ENCODE data around the gene BLOC1S6. TPM values are rescaled to one million over a fixed set of nuclear protein-coding genes. Genes with fewer than 3 reads are reported as not detected.

BLOC1S6 gene
- total RNA-seq, 4 donors from 2014 or later = 18.3 to 61.1 (median 32.0) TPM

GRCh38 chr15:45630917-45631691 lies 43.9 kb downstream of the BLOC1S6 start:
- H3K36me3 ChIP-seq = no peaks in the 10 kb centered on the region
- no peak for TF ChIP-seq CTCF (IDR thresholded peaks at IDR 0.05)
- TF ChIP-seq POLR2A (IDR thresholded peaks at IDR 0.05) = no peak
- H3K27me3 ChIP-seq = no peaks in the 10 kb centered on the region
- peak in 1 of 3 donors; percentile 62 for DNase-seq
- H3K4me1 ChIP-seq = peaks cover 0 to 15% (median 0%) of the 10 kb centered on the region in 4 donors
- H3K27ac ChIP-seq = peak overlapping the region in 3 of 4 donors; percentile 24 to 44 (median 25)
- H3K9me3 ChIP-seq = no peaks in the 10 kb centered on the region
- peak overlapping the region in 2 of 4 donors; percentile 0 to 22 for H3K4me3 ChIP-seq

DNA sequence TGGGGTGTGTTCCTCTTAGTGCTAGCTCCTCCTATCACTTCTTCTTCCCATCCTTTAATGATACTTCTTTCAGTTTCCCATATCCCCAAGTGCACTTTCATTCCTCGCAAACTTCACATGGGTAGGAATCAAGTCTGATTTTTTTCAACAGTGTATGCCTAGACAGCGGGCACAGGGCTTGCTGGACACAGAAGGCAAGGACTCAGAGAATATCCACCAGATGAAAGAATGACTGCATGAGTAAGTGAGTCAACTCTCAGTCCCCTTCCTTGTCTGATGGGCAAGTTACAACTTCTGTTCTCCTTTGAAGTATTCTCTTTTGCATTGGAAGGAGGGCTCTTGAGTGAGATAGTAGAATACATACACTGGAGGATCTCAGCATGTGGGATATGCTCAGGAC lies 44.6 kb downstream of the BLOC1S6 start:
- Histone ChIP-seq H3K4me1 (peaks cover 0 to 21% (median 0%) of the 10 kb centered on the region in 4 donors), H3K36me3 (no peaks in the 10 kb centered on the region), H3K27ac (peak overlapping the region in 3 of 4 donors; percentile 24 to 44 (median 25)), H3K9me3 (no peaks in the 10 kb centered on the region), H3K27me3 (no peaks in the 10 kb centered on the region), H3K4me3 (peak overlapping the region in 2 of 4 donors; percentile 0 to 22)
- TF ChIP-seq POLR2A (IDR thresholded peaks at IDR 0.05) (no peak), CTCF (IDR thresholded peaks at IDR 0.05) (no peak)
- DNase-seq = no peak

- peak; percentile 82 to 95 (median 93) for DNase-seq
- TF ChIP-seq POLR2A (IDR thresholded peaks at IDR 0.05) (peak; percentile 82 to 88), CTCF (IDR thresholded peaks at IDR 0.05) (no peak)
- H3K27me3 ChIP-seq = no peaks in the 10 kb centered on the region
- H3K4me1 ChIP-seq = peaks cover 0 to 43% (median 5%) of the 10 kb centered on the region in 4 donors
- no peaks in the 10 kb centered on the region for H3K36me3 ChIP-seq
- H3K9me3 ChIP-seq = no peaks in the 10 kb centered on the region
- peak within 1 kb of the TSS; percentile 84 to 89 (median 86) for H3K4me3 ChIP-seq
- peak within 1 kb of the TSS; percentile 86 to 97 (median 95) for H3K27ac ChIP-seq
Measured at GRCh38 chr15:45634432-45635190, 47.4 kb downstream of the BLOC1S6 start, which contains the start of gene SQOR. TSS of gene SQOR (plus strand) at chr15:45635029. CDS start at chr15:45658924, 23,895 bp downstream.

- DNase-seq = peak; percentile 85 to 89 (median 86)
- H3K4me3 ChIP-seq = peak overlapping the region; percentile 84 to 89 (median 86)
- TF ChIP-seq POLR2A (IDR thresholded peaks at IDR 0.05) = no peak
- TF ChIP-seq CTCF (IDR thresholded peaks at IDR 0.05) = peak in 5 of 6 experiments; percentile 34 to 59 (median 50)
- H3K27me3 ChIP-seq = no peaks in the 10 kb centered on the region
- peaks cover 0 to 49% (median 5%) of the 10 kb centered on the region in 4 donors for H3K4me1 ChIP-seq
- no peaks in the 10 kb centered on the region for H3K9me3 ChIP-seq
- no peaks in the 10 kb centered on the region for H3K36me3 ChIP-seq
- H3K27ac ChIP-seq = peak overlapping the region; percentile 86 to 97 (median 95)
Measured at GRCh38 chr15:45635191-45635638, 48.0 kb downstream of the BLOC1S6 start.

- no peaks in the 10 kb centered on the region for H3K36me3 ChIP-seq
- H3K4me3 ChIP-seq = peak overlapping the region; percentile 84 to 89 (median 86)
- no peaks in the 10 kb centered on the region for H3K27me3 ChIP-seq
- no peak for DNase-seq
- TF ChIP-seq CTCF (IDR thresholded peaks at IDR 0.05) (no peak), POLR2A (IDR thresholded peaks at IDR 0.05) (no peak)
- H3K27ac ChIP-seq = peak overlapping the region; percentile 86 to 97 (median 95)
- peaks cover 0 to 55% (median 5%) of the 10 kb centered on the region in 4 donors for H3K4me1 ChIP-seq
- no peaks in the 10 kb centered on the region for H3K9me3 ChIP-seq
Measured at GRCh38 chr15:45635763-45636292, 48.6 kb downstream of the BLOC1S6 start.
